ENCODE data around the gene ZNF165. TPM values are rescaled to one million over a fixed set of nuclear protein-coding genes. Genes with fewer than 3 reads are reported as not detected.

The ZNF165 gene
- total and polyA plus RNA-seq, 2 of the 8 experiments (the other 6 are each of a cell fraction or from before 2014, with no cell fraction given), result 1.2 to 9.3 TPM

GRCh38 chr6:28082939-28083338 is 2.6 kb downstream of the ZNF165 start (continued):
- TF ChIP-seq ASH2L (IDR thresholded peaks at IDR 0.05; ENCODE audit: low read length), result no peak
- TF ChIP-seq EZH2 (IDR thresholded peaks at IDR 0.05; ENCODE audit: low read depth, low read length, severe bottlenecking), result no peak
- no peak for TF ChIP-seq JUN (IDR thresholded peaks at IDR 0.05; ENCODE audit: low read depth, low read length)
